Tibial artery (tissue), 4 donors: ENCODE data around the gene ANKRD33B.

Experiments
- DNase-seq, 2 donors: peaks; one replicate each; pipeline ENCODE4 v3.0.0-alpha.2; 2019
- H3K27ac ChIP-seq, 2 donors: fragments of 200-600 bp; sonication (generic) in 1 of 2; 1 replicate in 1 of 2; 2 replicates in 1 of 2; pipeline ENCODE4 v1.5.1; 2018 to 2019; ENCODE audit warnings: mild to moderate bottlenecking in 1 of 2
- H3K27me3 ChIP-seq, 2 donors: fragments of 200-600 bp; sonication (generic) in 1 of 2; one replicate each; pipeline versions ENCODE4 v1.5.1 to v1.6.0; 2016 to 2019
- H3K36me3 ChIP-seq, 3 donors: fragments of 200-600 bp; sonication (generic) in 2 of 3; one replicate each; pipeline ENCODE4 v1.5.1; 2016 to 2019; ENCODE audit warnings: mild to moderate bottlenecking in 2 of 3
- H3K4me1 ChIP-seq, 4 donors: fragments of 200-600 bp; sonication (generic) in 2 of 4; 1 replicate in 3 of 4; 2 replicates in 1 of 4; pipeline ENCODE4 v1.5.1; 2016 to 2019
- H3K4me3 ChIP-seq, 2 donors: fragments of 200-600 bp; sonication (generic) in 1 of 2; 1 replicate in 1 of 2; 2 replicates in 1 of 2; pipeline ENCODE4 v1.5.1; 2018 to 2019; ENCODE audit warnings: mild to moderate bottlenecking in 2 of 2
- H3K9me3 ChIP-seq, 3 donors: fragments of 200-600 bp; sonication (generic) in 1 of 3; one replicate each; pipeline ENCODE4 v1.5.1; 2016 to 2019
- intact Hi-C: fragments of 100-400 bp; cut with DNase I; formaldehyde crosslinking; loops from one replicate; pipeline ENCODE4 v1.15.0; 2023; ENCODE audit warnings: low total_unique reads
- TF ChIP-seq, protein P1 (sequence below), 2 experiments: fragments of 200-600 bp in 1 of 2; fragments of 450-650 bp in 1 of 2; IDR thresholded peaks; one replicate each; pipeline ENCODE4 v1.5.1; 2017 to 2019; ENCODE audit warnings: antibody characterized with exemption in 2 of 2, mild to moderate bottlenecking in 1 of 2, moderate library complexity in 1 of 2

Gene ANKRD33B

DNA sequence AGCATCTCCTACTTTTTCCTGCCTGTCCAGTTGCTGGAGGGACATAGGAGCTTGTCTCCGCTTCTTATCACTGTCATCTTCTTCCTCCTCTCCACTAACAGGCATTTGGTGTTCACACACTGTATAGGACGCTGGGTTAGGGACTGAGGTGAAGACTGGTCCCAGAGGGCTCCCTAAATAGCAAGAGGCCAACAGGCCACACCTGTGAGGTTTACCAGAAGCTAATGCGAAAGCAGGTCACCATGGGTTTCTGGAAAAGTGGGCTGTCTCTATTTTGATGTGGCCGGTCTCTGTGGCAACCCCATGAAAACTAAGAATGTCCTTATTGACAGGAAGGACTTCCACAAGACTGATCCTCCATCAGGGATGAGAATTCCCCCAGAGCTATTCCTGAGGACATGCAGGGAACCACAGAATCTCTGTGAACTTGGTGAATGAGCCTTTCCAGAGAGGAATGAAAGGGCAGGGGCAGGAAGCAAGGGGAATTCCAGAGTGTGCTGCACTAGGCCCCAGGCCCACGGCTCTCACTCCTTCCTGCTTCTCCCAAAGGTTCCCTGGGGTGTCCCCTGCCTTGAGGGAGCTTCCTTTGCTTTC is 135.5 kb downstream of the ANKRD33B start:
- intact Hi-C loops: no loop called here
- H3K4me1 ChIP-seq: peaks cover 0 to 34% (median 22%) of the 10 kb centered on the region in 4 donors
- no peaks in the 10 kb centered on the region for H3K9me3 ChIP-seq
- TF ChIP-seq, protein P1, sequence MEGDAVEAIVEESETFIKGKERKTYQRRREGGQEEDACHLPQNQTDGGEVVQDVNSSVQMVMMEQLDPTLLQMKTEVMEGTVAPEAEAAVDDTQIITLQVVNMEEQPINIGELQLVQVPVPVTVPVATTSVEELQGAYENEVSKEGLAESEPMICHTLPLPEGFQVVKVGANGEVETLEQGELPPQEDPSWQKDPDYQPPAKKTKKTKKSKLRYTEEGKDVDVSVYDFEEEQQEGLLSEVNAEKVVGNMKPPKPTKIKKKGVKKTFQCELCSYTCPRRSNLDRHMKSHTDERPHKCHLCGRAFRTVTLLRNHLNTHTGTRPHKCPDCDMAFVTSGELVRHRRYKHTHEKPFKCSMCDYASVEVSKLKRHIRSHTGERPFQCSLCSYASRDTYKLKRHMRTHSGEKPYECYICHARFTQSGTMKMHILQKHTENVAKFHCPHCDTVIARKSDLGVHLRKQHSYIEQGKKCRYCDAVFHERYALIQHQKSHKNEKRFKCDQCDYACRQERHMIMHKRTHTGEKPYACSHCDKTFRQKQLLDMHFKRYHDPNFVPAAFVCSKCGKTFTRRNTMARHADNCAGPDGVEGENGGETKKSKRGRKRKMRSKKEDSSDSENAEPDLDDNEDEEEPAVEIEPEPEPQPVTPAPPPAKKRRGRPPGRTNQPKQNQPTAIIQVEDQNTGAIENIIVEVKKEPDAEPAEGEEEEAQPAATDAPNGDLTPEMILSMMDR (IDR thresholded peaks at IDR 0.05): no peak
- no peak overlapping the region for H3K27ac ChIP-seq
- no peak overlapping the region for H3K4me3 ChIP-seq
- DNase-seq: no peak
- H3K36me3 ChIP-seq: no peaks in the 10 kb centered on the region
- H3K27me3 ChIP-seq: no peaks in the 10 kb centered on the region

DNA sequence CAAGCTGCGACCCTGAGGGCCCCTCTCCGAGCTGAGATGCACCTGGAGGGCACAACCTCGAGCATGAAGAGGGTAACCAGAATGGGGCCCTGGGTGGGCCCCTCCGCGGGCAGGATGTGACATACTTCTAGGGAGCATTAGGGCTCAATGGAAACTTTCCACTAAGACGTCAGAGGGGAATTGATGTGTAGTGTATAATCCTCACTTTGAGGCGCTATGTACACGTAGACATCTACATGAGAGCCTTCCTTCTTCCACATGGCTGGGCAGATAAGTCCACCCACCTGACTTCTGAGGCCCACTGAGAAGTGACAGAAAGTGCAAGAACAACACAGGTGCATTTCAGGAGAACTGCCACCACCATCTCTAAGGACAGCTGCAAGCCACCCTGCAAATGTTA is 136.1 kb downstream of the ANKRD33B start:
- H3K4me3 ChIP-seq: no peak overlapping the region
- no peak for DNase-seq
- intact Hi-C loops: no loop called here
- H3K27me3 ChIP-seq: no peaks in the 10 kb centered on the region
- H3K4me1 ChIP-seq: peaks cover 0 to 40% (median 22%) of the 10 kb centered on the region in 4 donors
- no peaks in the 10 kb centered on the region for H3K9me3 ChIP-seq
- no peaks in the 10 kb centered on the region for H3K36me3 ChIP-seq
- H3K27ac ChIP-seq: no peak overlapping the region
- TF ChIP-seq, protein P1 (IDR thresholded peaks at IDR 0.05): no peak

DNA sequence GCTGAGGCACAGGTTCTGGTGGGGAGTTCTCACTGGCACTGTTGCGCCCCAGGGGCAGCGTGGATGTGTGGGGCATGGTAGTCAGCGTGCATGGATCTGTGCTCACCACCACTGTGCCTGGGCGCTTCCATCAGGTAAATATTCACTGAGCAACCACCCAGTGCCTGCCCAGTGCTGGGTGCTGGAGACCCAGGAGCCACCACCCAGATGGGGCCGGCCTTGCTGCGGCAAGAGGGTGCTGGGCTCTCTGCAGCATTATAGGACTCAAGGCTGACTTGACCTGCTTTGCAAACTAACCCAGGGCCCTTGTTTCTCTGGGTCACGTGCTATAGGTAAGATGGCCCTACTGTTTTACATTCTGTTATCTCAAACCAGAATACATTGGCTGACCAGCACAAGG is 136.6 kb downstream of the ANKRD33B start:
- H3K4me1 ChIP-seq: peaks cover 0 to 43% (median 22%) of the 10 kb centered on the region in 4 donors
- no peak for DNase-seq
- intact Hi-C loops: no loop called here

DNA sequence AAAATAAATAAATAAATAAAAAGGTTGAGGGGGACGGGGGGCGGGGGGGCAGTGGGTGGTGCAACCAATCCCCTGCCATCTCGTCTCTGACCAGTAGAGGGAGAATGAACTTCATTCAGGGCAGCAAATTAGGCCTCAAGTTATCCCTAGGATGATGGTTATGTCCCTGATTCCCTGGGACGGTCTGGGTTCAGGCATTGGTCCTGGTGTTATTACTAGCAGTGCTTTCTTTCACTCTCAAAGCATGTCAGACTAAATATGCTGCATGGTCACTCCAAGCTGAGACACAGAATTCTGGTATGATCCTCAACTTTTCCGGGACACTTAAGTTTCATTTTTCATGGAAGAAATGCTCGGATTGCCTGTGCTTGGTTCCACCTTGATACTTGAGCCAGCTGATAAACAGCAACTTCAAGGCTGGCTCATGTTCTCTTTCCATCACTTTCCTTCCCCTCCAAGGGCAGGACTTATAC is 137.7 kb downstream of the ANKRD33B start:
- TF ChIP-seq, protein P1 (IDR thresholded peaks at IDR 0.05): peak; percentile 29 to 65
- Histone ChIP-seq H3K4me1 (peaks cover 0 to 43% (median 22%) of the 10 kb centered on the region in 4 donors), H3K36me3 (no peaks in the 10 kb centered on the region), H3K4me3 (no peak overlapping the region), H3K9me3 (no peaks in the 10 kb centered on the region), H3K27ac (peak overlapping the region; percentile 5 to 14), H3K27me3 (no peaks in the 10 kb centered on the region)
- no peak for DNase-seq
- intact Hi-C loops: no loop called here

More for the DNA sequence above, 136.6 kb downstream of the ANKRD33B start:
- Histone ChIP-seq H3K27me3 (no peaks in the 10 kb centered on the region), H3K36me3 (no peaks in the 10 kb centered on the region), H3K27ac (no peak overlapping the region), H3K4me3 (no peak overlapping the region), H3K9me3 (no peaks in the 10 kb centered on the region)
- TF ChIP-seq, protein P1 (IDR thresholded peaks at IDR 0.05): no peak

DNA sequence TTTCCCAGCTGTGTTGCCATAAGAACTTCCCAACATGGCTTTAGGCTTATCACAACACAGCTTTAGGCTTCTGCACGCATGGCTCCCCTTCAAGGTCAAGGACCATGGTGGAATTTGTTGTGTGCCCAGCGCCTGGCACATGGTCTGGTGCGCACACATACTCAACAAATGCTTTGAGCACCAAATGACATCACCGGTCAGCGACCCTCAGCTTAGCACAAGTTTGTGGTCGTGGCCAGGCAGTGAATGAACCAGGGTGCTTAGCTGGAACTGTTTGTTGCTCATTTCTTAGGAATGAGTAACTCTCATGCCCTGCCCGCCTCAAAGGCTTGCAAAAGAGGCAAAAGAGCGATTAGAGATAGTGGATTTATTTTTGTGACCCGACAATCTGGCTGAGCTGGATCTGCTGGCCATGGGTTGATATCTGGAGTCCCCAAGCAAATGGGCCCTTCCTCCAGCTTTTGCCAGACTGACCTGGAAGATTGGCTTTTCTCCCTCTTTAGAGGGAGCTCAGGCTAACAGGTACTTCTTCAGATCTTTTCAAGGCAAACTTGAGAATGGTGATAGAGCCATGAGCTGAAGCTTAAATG is 138.3 kb downstream of the ANKRD33B start:
- Histone ChIP-seq H3K4me1 (peaks cover 0 to 43% (median 22%) of the 10 kb centered on the region in 4 donors), H3K27me3 (no peaks in the 10 kb centered on the region), H3K4me3 (no peak overlapping the region), H3K36me3 (no peaks in the 10 kb centered on the region), H3K27ac (peak overlapping the region; percentile 14 to 18), H3K9me3 (no peaks in the 10 kb centered on the region)
- intact Hi-C loops: no loop called here
- DNase-seq: no peak
- TF ChIP-seq, protein P1 (IDR thresholded peaks at IDR 0.05): no peak
